Fibroblast of lung (primary cell): Measurements from ENCODE around the gene WWOX.

ENCODE experiments used
- EZH2 ChIP-seq: IDR thresholded peaks from 2 replicates; pipeline ENCODE4 v1.5.1; 2012; ENCODE audit warnings: low read length, control low read depth, mild to moderate bottlenecking; ENCODE audit errors: missing control alignments
- TF ChIP-seq, protein P1 (sequence below), 2 donors: IDR thresholded peaks in 1 of 2; conservative IDR thresholded peaks in 1 of 2; 1 replicate in 1 of 2; 2 replicates in 1 of 2; pipeline ENCODE4 v1.5.1; 2011 to 2012; ENCODE audit warnings: low read length in 2 of 2, control low read depth in 1 of 2, inconsistent platforms in 1 of 2, low read depth in 1 of 2, mild to moderate bottlenecking in 1 of 2

DNA sequence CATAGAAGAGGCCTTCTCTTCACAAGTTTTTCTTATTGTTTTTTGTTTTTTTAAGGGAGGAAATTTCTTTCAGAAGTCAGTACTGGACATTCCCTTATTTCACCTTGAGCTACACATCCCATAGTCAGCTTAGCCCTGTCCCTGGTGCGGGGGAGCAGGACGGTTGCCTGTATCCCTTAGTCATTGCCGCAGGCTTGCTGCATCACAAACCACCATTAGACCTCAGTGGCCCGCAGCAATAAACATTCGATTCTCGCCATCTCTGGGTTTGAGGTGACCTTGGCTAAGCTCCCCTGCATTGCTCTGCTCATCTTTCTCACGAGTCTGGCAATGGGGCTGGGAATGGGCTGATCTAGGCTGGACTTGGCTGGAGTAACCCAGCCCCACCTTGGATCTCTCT is 692.5 kb downstream of the WWOX start:
- TF ChIP-seq, protein P1, sequence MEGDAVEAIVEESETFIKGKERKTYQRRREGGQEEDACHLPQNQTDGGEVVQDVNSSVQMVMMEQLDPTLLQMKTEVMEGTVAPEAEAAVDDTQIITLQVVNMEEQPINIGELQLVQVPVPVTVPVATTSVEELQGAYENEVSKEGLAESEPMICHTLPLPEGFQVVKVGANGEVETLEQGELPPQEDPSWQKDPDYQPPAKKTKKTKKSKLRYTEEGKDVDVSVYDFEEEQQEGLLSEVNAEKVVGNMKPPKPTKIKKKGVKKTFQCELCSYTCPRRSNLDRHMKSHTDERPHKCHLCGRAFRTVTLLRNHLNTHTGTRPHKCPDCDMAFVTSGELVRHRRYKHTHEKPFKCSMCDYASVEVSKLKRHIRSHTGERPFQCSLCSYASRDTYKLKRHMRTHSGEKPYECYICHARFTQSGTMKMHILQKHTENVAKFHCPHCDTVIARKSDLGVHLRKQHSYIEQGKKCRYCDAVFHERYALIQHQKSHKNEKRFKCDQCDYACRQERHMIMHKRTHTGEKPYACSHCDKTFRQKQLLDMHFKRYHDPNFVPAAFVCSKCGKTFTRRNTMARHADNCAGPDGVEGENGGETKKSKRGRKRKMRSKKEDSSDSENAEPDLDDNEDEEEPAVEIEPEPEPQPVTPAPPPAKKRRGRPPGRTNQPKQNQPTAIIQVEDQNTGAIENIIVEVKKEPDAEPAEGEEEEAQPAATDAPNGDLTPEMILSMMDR (conservative IDR thresholded peaks at IDR 0.05 in 1 of 2, IDR thresholded peaks at IDR 0.05 in 1 of 2; ENCODE audit: low read depth in 1 of 2, low read length in 2 of 2) = no peak
- no peak for TF ChIP-seq EZH2
